Mucosa of descending colon (tissue), 3 donors: Measurements from ENCODE around the gene ADRA2A. TPM values are rescaled to one million over a fixed set of nuclear protein-coding genes. Genes with fewer than 3 reads are reported as not detected.

Experiments
- ATAC-seq: fragments of 200-7000 bp; cut with Tn5 transposase; one replicate; pipeline ENCODE4 v1.9.1; 2020; ENCODE audit warnings: mild to moderate bottlenecking, moderate library complexity
- DNase-seq, 3 donors: peaks; one replicate each; pipeline ENCODE4 v3.0.0-alpha.2; 2020
- H3K36me3 ChIP-seq: fragments of 200-600 bp; one replicate; pipeline ENCODE4 v1.8.0; 2021; ENCODE audit warnings: low read depth, mild to moderate bottlenecking
- H3K4me1 ChIP-seq: fragments of 200-600 bp; one replicate; pipeline ENCODE4 v1.8.0; 2021; ENCODE audit warnings: low read depth, mild to moderate bottlenecking
- H3K4me3 ChIP-seq: fragments of 200-600 bp; one replicate; pipeline ENCODE4 v1.8.0; 2021; ENCODE audit warnings: mild to moderate bottlenecking
- H3K9me3 ChIP-seq: fragments of 200-600 bp; one replicate; pipeline ENCODE4 v1.8.0; 2021; ENCODE audit warnings: mild to moderate bottlenecking
- intact Hi-C, 2 donors: fragments of 100-400 bp; cut with DNase I in 1 of 2; cut with micrococcal nuclease in 1 of 2; formaldehyde crosslinking; loops; one replicate each; pipeline versions ENCODE4 v1.11.0 to v1.11.1; 2022; cut with DNase I, micrococcal nuclease
- total RNA-seq, 3 donors: library from RNA; stranded (reverse); fragmentation: NEBNext Ultra II Directional in 2 of 3; extraction: Animal tissue kit (Norgen Biotek cat#: 25700) in 2 of 3; gene quantifications; one replicate each; pipeline versions ENCODE4 v1.2.1 to v1.2.4, GENCODE V29; 2021 to 2023
- TF ChIP-seq, protein P1 (sequence below): fragments of 200-600 bp; IDR thresholded peaks from one replicate; pipeline ENCODE4 v1.8.0; 2022; ENCODE audit warnings: antibody characterized with exemption, mild to moderate bottlenecking
- donor health status: DM: no; HTN: no; CAD: no; lungs with moderate emphysema.
- donor health status: DM: no; HTN: no; CAD: no.
- donor health status: DM: no; HTN: yes; CAD: no.

Gene ADRA2A
- total RNA-seq, 3 donors from 2014 or later, result 10.9 to 16.2 (median 12.8) TPM

DNA sequence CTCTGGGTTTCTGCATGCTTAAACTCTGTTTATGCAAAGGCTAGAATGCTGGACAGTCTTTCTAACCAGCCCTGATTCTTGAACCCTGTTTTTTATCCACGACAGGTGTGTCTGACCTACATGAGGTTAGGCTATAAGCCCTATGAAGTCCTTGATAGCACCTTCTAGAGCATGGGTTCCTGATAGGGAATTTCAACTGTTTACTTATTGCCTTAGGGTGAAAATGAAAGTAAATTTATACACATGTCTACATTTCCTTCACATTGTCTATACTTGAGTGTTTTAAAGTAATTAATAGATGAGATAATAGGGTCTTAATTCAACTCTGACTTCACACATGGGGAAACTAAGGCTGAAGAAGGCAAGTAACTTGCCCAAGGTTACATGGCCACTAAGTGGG lies 35.5 kb downstream of the ADRA2A start:
- intact Hi-C loops, result no loop called here
- Histone ChIP-seq H3K4me3 (no peak overlapping the region), H3K4me1 (peaks cover 4% of the 10 kb centered on the region), H3K36me3 (no peaks in the 10 kb centered on the region), H3K9me3 (no peaks in the 10 kb centered on the region)
- TF ChIP-seq, protein P1, sequence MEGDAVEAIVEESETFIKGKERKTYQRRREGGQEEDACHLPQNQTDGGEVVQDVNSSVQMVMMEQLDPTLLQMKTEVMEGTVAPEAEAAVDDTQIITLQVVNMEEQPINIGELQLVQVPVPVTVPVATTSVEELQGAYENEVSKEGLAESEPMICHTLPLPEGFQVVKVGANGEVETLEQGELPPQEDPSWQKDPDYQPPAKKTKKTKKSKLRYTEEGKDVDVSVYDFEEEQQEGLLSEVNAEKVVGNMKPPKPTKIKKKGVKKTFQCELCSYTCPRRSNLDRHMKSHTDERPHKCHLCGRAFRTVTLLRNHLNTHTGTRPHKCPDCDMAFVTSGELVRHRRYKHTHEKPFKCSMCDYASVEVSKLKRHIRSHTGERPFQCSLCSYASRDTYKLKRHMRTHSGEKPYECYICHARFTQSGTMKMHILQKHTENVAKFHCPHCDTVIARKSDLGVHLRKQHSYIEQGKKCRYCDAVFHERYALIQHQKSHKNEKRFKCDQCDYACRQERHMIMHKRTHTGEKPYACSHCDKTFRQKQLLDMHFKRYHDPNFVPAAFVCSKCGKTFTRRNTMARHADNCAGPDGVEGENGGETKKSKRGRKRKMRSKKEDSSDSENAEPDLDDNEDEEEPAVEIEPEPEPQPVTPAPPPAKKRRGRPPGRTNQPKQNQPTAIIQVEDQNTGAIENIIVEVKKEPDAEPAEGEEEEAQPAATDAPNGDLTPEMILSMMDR, result no peak
- ATAC-seq, result peak; percentile 14
- no peak for DNase-seq

DNA sequence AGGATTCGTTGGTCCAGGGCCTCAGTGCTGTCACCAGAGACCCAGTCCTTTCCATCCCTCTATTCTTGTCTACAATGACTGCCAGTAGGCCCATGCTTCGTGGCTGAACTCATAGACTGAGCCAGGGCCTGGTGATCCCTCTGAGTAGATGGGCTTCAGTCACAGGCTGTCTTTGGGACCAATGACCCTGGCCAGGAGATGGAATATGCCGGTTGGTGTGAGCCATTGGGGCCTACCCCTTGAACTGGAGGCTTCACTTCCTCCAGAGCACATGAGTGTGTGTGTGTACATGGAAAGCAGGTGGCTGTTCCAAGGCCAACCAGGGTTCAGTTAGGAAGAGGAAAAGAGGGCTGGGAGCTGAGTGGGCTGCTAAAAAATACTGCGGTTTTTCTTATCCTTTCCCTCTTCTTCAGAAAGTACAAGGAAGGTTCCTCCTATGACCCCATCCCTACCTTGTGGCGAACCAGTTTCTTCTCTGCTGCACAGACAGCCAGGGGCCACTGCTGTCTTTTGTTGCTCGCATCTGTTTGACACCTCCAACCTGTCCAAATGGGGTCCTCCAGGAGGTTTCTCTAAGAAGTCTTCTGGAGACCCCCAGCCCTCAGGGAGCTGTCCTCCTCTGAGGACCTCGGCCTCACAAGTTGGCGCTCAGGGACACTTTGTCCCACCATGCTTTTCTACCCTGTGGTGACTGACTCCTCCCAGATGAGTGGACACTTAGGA lies 36.6 kb downstream of the ADRA2A start:
- DNase-seq, result no peak
- intact Hi-C loops, result no loop called here
- H3K4me1 ChIP-seq, result peaks cover 4% of the 10 kb centered on the region

DNA sequence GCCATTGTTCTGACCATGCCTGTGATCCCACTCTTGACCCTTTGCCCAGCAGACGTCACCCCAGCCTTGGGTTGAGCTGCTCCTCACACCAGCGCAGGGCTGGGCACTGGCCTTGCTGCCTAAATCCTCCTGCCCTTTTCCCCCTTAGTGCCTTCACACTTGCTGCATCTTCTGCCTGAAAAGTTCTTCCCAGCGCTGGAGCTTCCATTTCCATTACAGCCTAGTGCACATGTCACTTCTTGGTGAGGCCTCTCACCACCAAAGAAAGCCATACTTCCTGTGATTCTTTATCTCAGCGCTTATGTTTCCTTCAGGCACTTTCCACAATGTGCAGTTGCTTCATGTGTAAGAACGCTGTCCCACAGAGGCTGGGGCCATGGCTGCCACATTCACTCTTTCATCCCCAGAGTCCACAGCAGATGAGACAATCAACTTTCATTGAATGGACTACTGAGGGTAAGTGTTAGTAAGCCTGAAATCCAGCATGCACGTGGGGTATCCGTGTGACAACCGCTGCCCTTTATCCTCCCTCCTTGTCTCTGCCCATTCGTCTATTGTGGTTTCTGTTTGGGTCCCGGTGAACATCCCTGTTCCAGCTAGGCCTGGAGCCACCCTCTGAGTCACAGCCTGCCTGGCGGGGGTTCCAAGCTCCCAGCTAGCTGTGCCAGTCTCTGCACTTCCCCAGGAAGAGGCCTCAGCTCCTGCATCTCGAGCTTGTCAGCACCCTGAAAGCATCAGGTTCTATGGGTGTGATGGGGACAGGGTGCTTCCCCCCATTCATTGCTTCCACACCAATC lies 37.3 kb downstream of the ADRA2A start:
- ATAC-seq (no peak), DNase-seq (no peak)
- intact Hi-C loops, result no loop called here

More for the DNA sequence above, 36.6 kb downstream of the ADRA2A start:
- no peak for ATAC-seq
- H3K9me3 ChIP-seq, result no peaks in the 10 kb centered on the region
- H3K4me3 ChIP-seq, result no peak overlapping the region
- no peaks in the 10 kb centered on the region for H3K36me3 ChIP-seq
- TF ChIP-seq, protein P1, result no peak

DNA sequence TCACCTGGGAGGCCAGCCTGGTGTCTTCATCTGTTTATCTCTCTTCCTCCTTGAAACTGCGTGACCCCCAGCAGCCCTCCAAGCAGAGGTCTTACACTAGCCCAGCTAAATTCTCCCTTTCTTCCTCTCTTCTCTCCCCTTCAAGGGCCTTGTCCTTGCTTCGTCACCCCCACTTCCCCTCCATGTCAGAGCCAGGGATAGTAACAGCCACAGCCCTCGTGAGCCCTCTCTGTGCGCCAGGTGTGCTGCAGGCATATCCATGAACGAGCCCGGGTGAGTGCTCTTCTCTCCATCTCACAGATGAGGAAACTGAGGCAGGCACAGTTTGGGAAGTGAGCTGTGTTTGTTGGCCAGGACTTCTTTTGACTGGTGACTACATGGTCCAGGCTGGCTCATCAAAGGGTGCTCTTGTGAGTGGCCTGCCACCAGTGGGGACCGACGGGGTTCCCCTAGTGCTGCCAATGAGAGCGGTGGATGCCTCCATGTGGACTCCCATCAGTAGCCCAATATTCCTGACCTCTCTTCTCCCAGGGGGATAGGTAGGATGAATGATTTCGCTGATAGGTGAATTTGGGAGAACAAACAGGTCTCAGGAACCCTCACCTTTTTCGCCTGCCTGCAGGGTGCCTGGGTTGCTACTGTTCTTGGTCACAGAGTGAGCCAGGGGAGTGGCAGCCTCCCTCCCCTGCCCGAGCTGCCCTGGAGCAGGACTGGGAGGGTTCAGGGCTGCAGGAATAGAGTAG lies 38.1 kb downstream of the ADRA2A start:
- no peak for ATAC-seq
- TF ChIP-seq, protein P1, result no peak
- Histone ChIP-seq H3K9me3 (no peaks in the 10 kb centered on the region), H3K4me1 (no peaks in the 10 kb centered on the region), H3K4me3 (no peak overlapping the region), H3K36me3 (no peaks in the 10 kb centered on the region)
- DNase-seq, result no peak
- intact Hi-C loops, result no loop called here

More for the DNA sequence above, 37.3 kb downstream of the ADRA2A start:
- no peaks in the 10 kb centered on the region for H3K36me3 ChIP-seq
- H3K4me3 ChIP-seq, result no peak overlapping the region
- peaks cover 4% of the 10 kb centered on the region for H3K4me1 ChIP-seq
- H3K9me3 ChIP-seq, result no peaks in the 10 kb centered on the region
- TF ChIP-seq, protein P1, result no peak

DNA sequence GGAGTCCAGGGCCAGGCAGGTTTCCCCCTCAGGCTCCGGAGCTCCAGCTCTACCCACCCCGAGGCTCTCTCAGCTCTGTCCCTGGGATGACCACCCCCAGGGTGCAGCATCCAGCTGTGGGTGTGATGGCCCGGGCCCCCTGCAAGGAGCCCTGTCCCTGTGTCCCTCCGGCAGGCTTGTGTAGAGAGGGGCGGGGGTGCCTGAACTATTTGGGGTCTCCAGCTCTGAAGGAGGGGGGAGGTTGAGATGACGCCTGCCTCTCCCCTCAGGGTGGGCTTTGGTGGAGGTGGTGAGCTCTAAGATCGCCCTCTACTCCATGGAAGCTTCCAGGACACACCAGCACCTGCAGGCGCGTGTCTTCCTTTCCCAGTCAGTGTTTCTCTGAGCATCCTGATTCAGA lies 39.4 kb downstream of the ADRA2A start:
- Histone ChIP-seq H3K9me3 (no peaks in the 10 kb centered on the region), H3K36me3 (no peaks in the 10 kb centered on the region), H3K4me3 (no peak overlapping the region), H3K4me1 (no peaks in the 10 kb centered on the region)
- ATAC-seq (no peak), DNase-seq (no peak)
- intact Hi-C loops, result no loop called here
- TF ChIP-seq, protein P1, result no peak
